C4-2B (cell line): Measurements from ENCODE around the gene AGAP1.

ENCODE experiments used
- ZFX ChIP-seq: fragments of 450-650 bp; IDR thresholded peaks from 2 replicates; pipeline ENCODE4 v1.6.1; 2017
- TF ChIP-seq, protein P1 (sequence below): fragments of 450-650 bp; conservative IDR thresholded peaks from 2 replicates; pipeline ENCODE4 v1.5.1; 2017; ENCODE audit warnings: mild to moderate bottlenecking

- TF ChIP-seq, protein P1, sequence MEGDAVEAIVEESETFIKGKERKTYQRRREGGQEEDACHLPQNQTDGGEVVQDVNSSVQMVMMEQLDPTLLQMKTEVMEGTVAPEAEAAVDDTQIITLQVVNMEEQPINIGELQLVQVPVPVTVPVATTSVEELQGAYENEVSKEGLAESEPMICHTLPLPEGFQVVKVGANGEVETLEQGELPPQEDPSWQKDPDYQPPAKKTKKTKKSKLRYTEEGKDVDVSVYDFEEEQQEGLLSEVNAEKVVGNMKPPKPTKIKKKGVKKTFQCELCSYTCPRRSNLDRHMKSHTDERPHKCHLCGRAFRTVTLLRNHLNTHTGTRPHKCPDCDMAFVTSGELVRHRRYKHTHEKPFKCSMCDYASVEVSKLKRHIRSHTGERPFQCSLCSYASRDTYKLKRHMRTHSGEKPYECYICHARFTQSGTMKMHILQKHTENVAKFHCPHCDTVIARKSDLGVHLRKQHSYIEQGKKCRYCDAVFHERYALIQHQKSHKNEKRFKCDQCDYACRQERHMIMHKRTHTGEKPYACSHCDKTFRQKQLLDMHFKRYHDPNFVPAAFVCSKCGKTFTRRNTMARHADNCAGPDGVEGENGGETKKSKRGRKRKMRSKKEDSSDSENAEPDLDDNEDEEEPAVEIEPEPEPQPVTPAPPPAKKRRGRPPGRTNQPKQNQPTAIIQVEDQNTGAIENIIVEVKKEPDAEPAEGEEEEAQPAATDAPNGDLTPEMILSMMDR = no peak
- no peak for TF ChIP-seq ZFX
These were observed 114.5 kb downstream of the AGAP1 start for GRCh38 chr2:235608200-235608887.
